IMR-90 (cell line): ENCODE measurements around the gene PARD6G.

Experiments
- RFX5 ChIP-seq: IDR thresholded peaks from 2 replicates; pipeline ENCODE4 v1.8.0; 2012; ENCODE audit warnings: low read depth, mild to moderate bottlenecking, low read length, moderate library complexity
- SMC3 ChIP-seq: fragments of 150-350 bp; IDR thresholded peaks from 2 replicates; pipeline ENCODE4 v1.6.1; 2016; ENCODE audit warnings: low read depth, mild to moderate bottlenecking, antibody characterized with exemption, low read length, moderate library complexity

DNA sequence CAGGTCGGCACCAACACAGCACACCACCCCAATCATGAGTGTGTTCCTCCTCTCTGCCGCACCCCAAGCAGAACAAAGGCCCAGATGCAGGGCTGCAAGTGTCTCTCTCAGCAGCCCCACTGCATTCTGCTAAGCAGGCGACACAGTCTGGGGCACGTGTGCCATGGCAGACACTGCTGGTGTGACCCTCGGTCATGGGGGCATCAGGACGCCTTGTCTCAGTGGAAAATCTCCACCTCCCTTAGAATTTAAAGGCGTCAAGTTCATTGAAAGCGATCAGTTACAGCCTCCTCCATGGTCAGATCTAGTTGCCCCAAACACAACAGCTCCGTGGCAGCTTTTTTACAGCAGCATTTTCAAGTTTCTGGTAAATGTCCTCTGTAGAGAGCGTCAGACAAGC, 81.1 kb downstream of the PARD6G start:
- TF ChIP-seq RFX5 (no peak), SMC3 (no peak)
